Ovary (tissue), 9 donors: ENCODE results near the gene MVP. TPM values are rescaled to one million over a fixed set of nuclear protein-coding genes. Genes with fewer than 3 reads are reported as not detected.
"Not testable (repeated sequence)": the region's sequence is repeated elsewhere in the genome, so short reads cannot be mapped to it uniquely, and the experiment has no call there.

Experiments
- DNase-seq, 5 donors: peaks; one replicate each; pipeline ENCODE4 v3.0.0-alpha.2; 2019 to 2020
- H3K27ac ChIP-seq, 2 donors: fragments of 200-600 bp; one replicate each; pipeline versions ENCODE4 v1.5.1 to v1.8.0; 2019 to 2022
- H3K27me3 ChIP-seq: fragments of 200-600 bp; one replicate; pipeline ENCODE4 v1.8.0; 2022
- H3K36me3 ChIP-seq: fragments of 200-600 bp; sonication (generic); one replicate; pipeline ENCODE4 v1.5.1; 2019
- H3K4me1 ChIP-seq: one replicate; pipeline ENCODE4 v1.8.1; 2013; ENCODE audit warnings: mild to moderate bottlenecking, moderate library complexity; ENCODE audit not compliant: insufficient read depth
- H3K4me3 ChIP-seq: fragments of 200-600 bp; sonication (generic); one replicate; pipeline ENCODE4 v1.5.1; 2017
- H3K9me3 ChIP-seq, 2 donors: fragments of 200-600 bp in 1 of 2; sonication (generic) in 1 of 2; one replicate each; pipeline versions ENCODE4 v1.5.1 to v1.8.1; 2013 to 2019; ENCODE audit warnings: mild to moderate bottlenecking in 1 of 2, moderate library complexity in 1 of 2
- CTCF ChIP-seq, 3 donors: fragments of 450-650 bp in 2 of 3; fragments of 200-600 bp in 1 of 3; IDR thresholded peaks; one replicate each; pipeline versions ENCODE4 v1.5.1 to v1.8.0; 2016 to 2022; ENCODE audit warnings: antibody characterized with exemption in 3 of 3, mild to moderate bottlenecking in 1 of 3
- EP300 ChIP-seq: sonication (generic); formaldehyde crosslinking; IDR thresholded peaks from one replicate; pipeline ENCODE4 v1.6.1; 2017; ENCODE audit warnings: antibody characterized with exemption
- POLR2A ChIP-seq: fragments of 450-650 bp; IDR thresholded peaks from one replicate; pipeline ENCODE4 v1.6.1; 2017; ENCODE audit warnings: antibody characterized with exemption, mild to moderate bottlenecking, moderate library complexity
- WGBS, 3 donors: extraction: QIAGEN DNeasy Blood & Tissue Kit in 1 of 3; methylation state at CpG; one replicate each; pipeline versions ENCODE4 v1.1.5 to v1.1.7; 2013 to 2017; 5-methylcytosine and 5-hydroxymethylcytosine counted together
- intact Hi-C, 4 donors: fragments of 100-400 bp; cut with DNase I; formaldehyde crosslinking; loops; one replicate each; pipeline versions ENCODE4 v1.11.0 to v1.15.1; 2022 to 2023
- polyA plus RNA-seq, 2 donors: library from polyadenylated mRNA; stranded (reverse); fragments of 200-250 nt in 1 of 2; fragments of 350-450 nt in 1 of 2; fragmentation: Illumina TruSeq in 1 of 2; extraction: RNeasy Lipid Tissue Mini Kit (QIAGEN cat#74804) in 1 of 2; gene quantifications; one replicate each; pipeline ENCODE4 v1.2.3, GENCODE V29; 2013 to 2014
- total RNA-seq, 7 donors: library from RNA; depleted of rRNA in 2 of 7; stranded (reverse); fragments of >200 nt in 2 of 7; fragmentation: NEBNext Ultra II Directional in 3 of 7; extraction: Animal tissue kit (Norgen Biotek cat#: 25700) in 3 of 7; gene quantifications; one replicate each; pipeline versions ENCODE4 v1.1.0 to v1.2.4, GENCODE V29; 2016 to 2023
- donor health status: DM: no; HTN: no; CAD: no; lungs with moderate emphysema.
- donor health status: DM: no; HTN: no; CAD: no.
- donor health status: Bipolar disorder and iron deficiency.
- donor health status: DM: yes; HTN: yes; CAD: no.
- donor health status: DM: no; HTN: no; CAD: no.
- donor health status: DM: yes; HTN: yes; CAD: no.

MVP gene
- total and polyA plus RNA-seq, 9 donors, result 56.4 to 191 (median 129) TPM

- WGBS, 3 donors, result 72 to 85% (median 77%) methylated on average over 10 of the region's 10 CpGs
- H3K27ac ChIP-seq, result no peak within 1 kb of the TSS
- H3K36me3 ChIP-seq, result no peaks in the 10 kb centered on the region
- no peaks in the 10 kb centered on the region for H3K27me3 ChIP-seq
- DNase-seq, result no peak
- no peak for TF ChIP-seq CTCF (IDR thresholded peaks at IDR 0.05)
- TF ChIP-seq EP300, result no peak
- TF ChIP-seq POLR2A, result no peak
- H3K9me3 ChIP-seq, result no peaks in the 10 kb centered on the region
- no peak within 1 kb of the TSS for H3K4me3 ChIP-seq
- H3K4me1 ChIP-seq, result no peaks in the 10 kb centered on the region
- intact Hi-C loops, result loop anchor here in 1 of 4 donors (10.0 kb wide), 1 partner anchor 113 kb away; the partner anchor contains the start of gene SPN
Measured at GRCh38 chr16:29777576-29778350, 42.5 kb upstream of the MVP start, which contains the start of gene ZG16. TSS of gene ZG16 (plus strand) at chr16:29778256. CDS start at chr16:29779267, 1,011 bp downstream.

GRCh38 chr16:29779474-29779873 lies 40.8 kb upstream of the MVP start:
- intact Hi-C loops, result loop anchor here in 1 of 4 donors (10.0 kb wide), 1 partner anchor 115 kb away; the partner anchor contains the start of gene SPN
- H3K4me3 ChIP-seq, result no peak overlapping the region
- WGBS, 3 donors, result 60 to 89% (median 70%) methylated on average over 10 of the region's 10 CpGs
- no peak overlapping the region for H3K27ac ChIP-seq
- H3K27me3 ChIP-seq, result no peaks in the 10 kb centered on the region
- no peaks in the 10 kb centered on the region for H3K9me3 ChIP-seq
- no peaks in the 10 kb centered on the region for H3K36me3 ChIP-seq
- TF ChIP-seq POLR2A (no peak), CTCF (IDR thresholded peaks at IDR 0.05) (no peak), EP300 (no peak)
- no peak for DNase-seq
- no peaks in the 10 kb centered on the region for H3K4me1 ChIP-seq

GRCh38 chr16:29783094-29783953 lies 36.9 kb upstream of the MVP start:
- H3K27me3 ChIP-seq, DNase-seq, H3K27ac ChIP-seq, H3K4me3 ChIP-seq, H3K4me1 ChIP-seq, H3K36me3 ChIP-seq, H3K9me3 ChIP-seq: not testable (repeated sequence)
- WGBS, 3 donors, result 68 to 70% (median 70%) methylated on average over 13 of the region's 13 CpGs
- intact Hi-C loops, result loop anchor here in 2 of 4 donors (10.0 kb wide), 1 partner anchor 59 kb away; no protein-coding TSS in a partner anchor

GRCh38 chr16:29784157-29784556 lies 36.1 kb upstream of the MVP start:
- H3K36me3 ChIP-seq, result no peaks in the 10 kb centered on the region
- no peak overlapping the region for H3K4me3 ChIP-seq
- H3K4me1 ChIP-seq, result peaks cover 3% of the 10 kb centered on the region
- intact Hi-C loops, result loop anchor here in 2 of 4 donors (10.0 kb wide), 1 partner anchor 59 kb away; no protein-coding TSS in a partner anchor
- H3K9me3 ChIP-seq, result no peaks in the 10 kb centered on the region
- no peak overlapping the region for H3K27ac ChIP-seq
- TF ChIP-seq POLR2A (no peak), EP300 (no peak)
- WGBS, 3 donors, result 94 to 96% (median 95%) methylated on average over 2 of the region's 2 CpGs
- DNase-seq, result no peak
- no peaks in the 10 kb centered on the region for H3K27me3 ChIP-seq

- 3 to 5% (median 5%) methylated on average over 38 of the region's 38 CpGs for WGBS, 3 donors
- no peak for TF ChIP-seq POLR2A
- no peak for TF ChIP-seq EP300
- peak; percentile 72 to 77 (median 74) for TF ChIP-seq CTCF (IDR thresholded peaks at IDR 0.05)
- peaks cover 7% of the 10 kb centered on the region for H3K4me1 ChIP-seq
- H3K27ac ChIP-seq, result no peak overlapping the region
- H3K27me3 ChIP-seq, result no peaks in the 10 kb centered on the region
- peak overlapping the region; percentile 22 for H3K4me3 ChIP-seq
- H3K36me3 ChIP-seq, result no peaks in the 10 kb centered on the region
- no peaks in the 10 kb centered on the region for H3K9me3 ChIP-seq
- DNase-seq, result peak; percentile 71 to 86 (median 78)
- intact Hi-C loops, result loop anchor here in 2 of 4 donors (10.0 kb wide), 1 partner anchor 60 kb away; no protein-coding TSS in a partner anchor
Measured at GRCh38 chr16:29784901-29785500, 35.3 kb upstream of the MVP start.

- H3K27me3 ChIP-seq, DNase-seq, H3K4me3 ChIP-seq, H3K9me3 ChIP-seq, H3K36me3 ChIP-seq, H3K27ac ChIP-seq: not testable (repeated sequence)
- WGBS, 3 donors, result 70 to 85% (median 80%) methylated on average over 4 of the region's 4 CpGs
- intact Hi-C loops, result loop anchor here in 2 of 4 donors (10.0 kb wide), 1 partner anchor 62 kb away; no protein-coding TSS in a partner anchor
- peaks cover 14% of the 10 kb centered on the region for H3K4me1 ChIP-seq
Measured at GRCh38 chr16:29787155-29787554, 33.1 kb upstream of the MVP start.
